HG02938 (cell line): Measurements from ENCODE around the gene LCTL.
"Not testable (repeated sequence)": the region's sequence is repeated elsewhere in the genome, so short reads cannot be mapped to it uniquely, and the experiment has no call there.

Source experiments
- ATAC-seq: cut with Tn5 transposase; IDR thresholded peaks from one replicate; pipeline ENCODE4 v1.9.1; 2021; ENCODE audit warnings: mild to moderate bottlenecking, moderate library complexity; ENCODE audit not compliant: unreplicated experiment

Gene LCTL

GRCh38 chr15:66503780-66504562, 61.8 kb downstream of the LCTL start:
- ATAC-seq = no peak

DNA sequence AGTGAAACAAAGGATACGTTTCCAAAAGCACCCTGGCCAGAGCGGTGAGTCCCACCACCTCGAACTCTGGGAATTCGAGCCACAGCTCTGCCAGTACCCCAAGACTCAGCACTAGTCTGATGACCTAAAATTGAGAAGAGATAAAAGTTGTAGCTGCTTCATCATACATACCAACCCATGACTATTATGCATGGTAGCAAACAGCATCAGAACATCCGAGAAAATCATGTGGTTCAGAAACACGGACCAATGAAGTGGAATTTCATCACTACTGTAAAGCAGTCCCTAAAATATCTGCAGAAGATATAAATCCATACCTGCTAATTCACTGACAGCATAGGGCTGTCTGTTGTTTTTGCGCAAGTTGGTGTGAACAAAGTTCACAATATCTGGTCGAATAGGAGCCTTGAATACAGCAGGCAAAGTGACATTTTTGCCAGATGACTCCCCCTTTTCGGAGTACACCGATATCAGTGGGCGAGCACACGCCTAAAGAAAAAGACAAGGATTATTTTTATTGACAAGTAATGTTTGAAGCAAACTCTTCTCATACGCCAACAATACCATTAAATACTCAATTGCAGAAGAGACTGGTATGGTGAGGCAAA, 62.7 kb downstream of the LCTL start:
- ATAC-seq = not testable (repeated sequence)

GRCh38 chr15:66502491-66502890, 63.3 kb downstream of the LCTL start:
- ATAC-seq = no peak

DNA sequence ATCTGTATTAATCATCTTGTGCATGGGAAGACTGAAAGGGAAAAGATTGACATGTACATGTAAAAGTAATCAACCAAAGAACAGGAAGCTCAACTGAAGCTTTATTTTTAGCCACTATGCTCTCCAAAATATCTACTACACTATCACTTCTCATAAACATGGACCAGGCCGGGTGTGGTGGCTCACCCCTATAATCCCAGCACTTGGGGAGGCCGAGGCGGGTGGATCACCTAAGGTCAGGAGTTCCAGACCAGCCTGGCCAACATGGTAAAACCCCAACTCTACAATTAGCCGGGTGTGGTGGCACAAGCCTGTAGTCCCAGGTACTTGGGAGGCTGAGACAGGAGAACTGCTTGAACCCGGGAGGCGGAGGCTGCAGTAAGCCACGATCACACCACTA, 65.5 kb downstream of the LCTL start:
- not testable (repeated sequence) for ATAC-seq

DNA sequence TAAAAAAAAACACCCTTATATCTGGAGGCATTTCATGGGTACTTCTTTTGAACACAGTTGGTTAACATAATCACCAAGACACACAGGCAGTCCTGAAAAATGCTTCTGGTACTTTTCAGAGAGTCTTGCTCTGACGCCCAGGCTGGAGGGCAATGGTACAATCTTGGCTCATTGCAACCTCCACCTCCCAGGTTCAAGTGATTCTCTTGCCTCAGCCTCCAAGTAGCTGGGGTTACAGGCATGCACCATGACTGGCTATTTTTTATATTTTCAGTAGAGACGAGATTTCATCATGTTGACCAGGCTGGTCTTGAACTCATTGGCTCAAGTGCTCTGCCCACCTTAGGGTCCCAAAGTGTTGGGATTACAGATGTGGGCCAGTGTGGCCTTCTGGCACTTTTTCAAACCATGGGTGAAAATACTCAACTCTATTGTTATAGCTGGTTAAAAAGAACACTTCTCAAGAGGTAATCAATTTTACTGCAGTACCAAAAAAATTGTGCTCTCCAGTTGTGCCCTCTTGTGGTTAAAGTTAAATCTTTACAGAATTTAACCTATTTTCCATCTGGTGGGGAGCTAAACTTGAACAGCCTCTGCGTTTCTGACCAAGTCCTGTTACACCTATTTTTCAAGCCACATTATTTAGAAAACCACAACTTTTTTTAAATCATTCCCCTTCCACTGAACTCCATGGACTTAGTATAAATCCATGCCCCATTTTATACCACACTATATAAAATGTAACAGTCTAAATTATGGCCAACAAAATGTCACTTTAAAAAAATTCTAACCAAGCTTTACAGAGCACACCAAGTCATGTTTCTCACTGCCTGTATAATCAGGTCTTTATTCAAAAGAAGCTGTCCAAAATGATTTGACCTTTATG, 67.1 kb downstream of the LCTL start:
- ATAC-seq = no peak
